OCI-LY7 (cell line): ENCODE data around the gene IGSF22. TPM values are rescaled to one million over a fixed set of nuclear protein-coding genes. Genes with fewer than 3 reads are reported as not detected.

Experiments
- BruUV-seq: library from RNA; stranded (reverse); fragments of 400-500 nt; replicated peaks from 2 replicates; lab custom pipeline; 2021; lab: Mats Ljungman, UMichigan
- CTCF ChIA-PET: fragments of 300-600 bp; sonication (Branson Sonifier 250); formaldehyde crosslinking; loops from one replicate; lab custom pipeline; 2022; ENCODE audit warnings: antibody characterized with exemption; ENCODE audit not compliant: unreplicated experiment; lab: Charles Lee
- POLR2A ChIA-PET: fragments of 300-600 bp; sonication (Branson Sonifier 250); formaldehyde crosslinking; loops from one replicate; lab custom pipeline; 2022; ENCODE audit warnings: antibody characterized with exemption; lab: Charles Lee
- DNase-seq: peaks from one replicate; pipeline ENCODE4 v3.0.0-alpha.2; 2015; ENCODE audit warnings: low spot score
- H2AFZ ChIP-seq: fragments of 200-600 bp; sonication (generic), shearing (Covaris generic); 2 replicates; pipeline ENCODE4 v1.6.1; 2014; ENCODE audit warnings: mild to moderate bottlenecking, antibody characterized with exemption, low read length, moderate library complexity
- H3K27ac ChIP-seq: fragments of 200-600 bp; sonication (generic); 2 replicates; pipeline ENCODE4 v1.5.1; 2014; ENCODE audit warnings: mixed run types, low read depth, mild to moderate bottlenecking, moderate library complexity, low read length, inconsistent platforms; ENCODE audit not compliant: poor library complexity, severe bottlenecking
- H3K36me3 ChIP-seq: fragments of 200-600 bp; sonication (generic); 2 replicates; pipeline ENCODE4 v1.6.1; 2014; ENCODE audit warnings: mild to moderate bottlenecking, antibody characterized with exemption, low read length, moderate library complexity, mixed read lengths; ENCODE audit not compliant: insufficient read depth
- H3K4me1 ChIP-seq: fragments of 200-600 bp; sonication (generic); 2 replicates; pipeline ENCODE4 v1.5.1; 2014; ENCODE audit warnings: mild to moderate bottlenecking, low read length; ENCODE audit not compliant: insufficient read depth, poor library complexity, severe bottlenecking
- H3K4me2 ChIP-seq: fragments of 200-600 bp; sonication (generic); 2 replicates; pipeline ENCODE4 v1.6.1; 2014; ENCODE audit warnings: mild to moderate bottlenecking, low read length
- H3K4me3 ChIP-seq: fragments of 200-600 bp; sonication (generic); 2 replicates; pipeline ENCODE4 v1.5.1; 2014; ENCODE audit warnings: mild to moderate bottlenecking, low read depth, low read length; ENCODE audit not compliant: poor library complexity, severe bottlenecking
- H3K79me2 ChIP-seq: fragments of 200-600 bp; sonication (generic); 2 replicates; pipeline ENCODE4 v1.6.1; 2016; ENCODE audit warnings: low read depth, mild to moderate bottlenecking, low read length, moderate library complexity, mixed read lengths; ENCODE audit not compliant: insufficient read depth
- H3K9me2 ChIP-seq: fragments of 200-600 bp; sonication (generic); 2 replicates; pipeline ENCODE4 v1.6.1; 2016; ENCODE audit warnings: mild to moderate bottlenecking, low read length, mixed read lengths; ENCODE audit not compliant: insufficient read depth
- H3K9me3 ChIP-seq: fragments of 200-600 bp; sonication (generic); 2 replicates; pipeline ENCODE4 v1.6.1; 2014; ENCODE audit warnings: mild to moderate bottlenecking, mixed run types, low read length, mixed read lengths
- H4K20me1 ChIP-seq: fragments of 200-600 bp; sonication (generic); 2 replicates; pipeline ENCODE4 v1.6.1; 2014; ENCODE audit warnings: mild to moderate bottlenecking, antibody characterized with exemption, low read length, moderate library complexity, mixed read lengths; ENCODE audit not compliant: insufficient read depth
- CTCF ChIP-seq: fragments of 200-600 bp; sonication (generic); conservative IDR thresholded peaks from 2 replicates; pipeline ENCODE4 v1.5.1; 2014; ENCODE audit warnings: mild to moderate bottlenecking, antibody characterized with exemption, low read length, moderate library complexity, mixed read lengths
- EZH2phosphoT487 ChIP-seq: fragments of 200-600 bp; sonication (generic); IDR thresholded peaks from 2 replicates; pipeline ENCODE4 v1.6.1; 2018; ENCODE audit warnings: low read depth, borderline replicate concordance, mild to moderate bottlenecking, mixed run types, antibody characterized with exemption, low read length, moderate library complexity, mixed read lengths
- intact Hi-C: fragments of 100-400 bp; cut with micrococcal nuclease; formaldehyde crosslinking; loops from one replicate; pipeline ENCODE4 v1.10.0; 2022; ENCODE audit not compliant: unreplicated experiment
- total RNA-seq, 2 experiments: library from RNA; depleted of rRNA in 1 of 2; stranded (reverse); fragments of >200 nt in 1 of 2; shearing (Covaris generic) in 1 of 2; gene quantifications; 2 replicates each; pipeline ENCODE4 v1.2.3, GENCODE V29; 2014 to 2022

Gene IGSF22
- total RNA-seq, 2 experiments from 2014 or later = not detected

GRCh38 chr11:18756889-18757288 lies 30.9 kb upstream of the IGSF22 start:
- POLR2A ChIA-PET = interaction anchor here (2.1 kb wide), 1 partner anchor 12 kb away, joined by 6 read pairs; no protein-coding TSS in a partner anchor
- no peaks in the 10 kb centered on the region for H3K4me1 ChIP-seq
- BruUV-seq = no TSS peak
- no peaks in the 10 kb centered on the region for H4K20me1 ChIP-seq
- no peak overlapping the region for H3K4me2 ChIP-seq
- CTCF ChIA-PET = interaction anchor here (1.5 kb wide), 1 partner anchor 26 kb away, joined by 3 read pairs; no protein-coding TSS in a partner anchor
- H3K79me2 ChIP-seq = no peaks in the 10 kb centered on the region
- no peaks in the 10 kb centered on the region for H3K36me3 ChIP-seq
- intact Hi-C loops = no loop called here
- no peak overlapping the region for H2AFZ ChIP-seq
- H3K9me3 ChIP-seq = no peaks in the 10 kb centered on the region
- H3K27ac ChIP-seq = no peak overlapping the region
- no peak for TF ChIP-seq CTCF
- no peak for TF ChIP-seq EZH2phosphoT487
- H3K9me2 ChIP-seq = no peaks in the 10 kb centered on the region
- DNase-seq = no peak
- H3K4me3 ChIP-seq = no peak overlapping the region

DNA sequence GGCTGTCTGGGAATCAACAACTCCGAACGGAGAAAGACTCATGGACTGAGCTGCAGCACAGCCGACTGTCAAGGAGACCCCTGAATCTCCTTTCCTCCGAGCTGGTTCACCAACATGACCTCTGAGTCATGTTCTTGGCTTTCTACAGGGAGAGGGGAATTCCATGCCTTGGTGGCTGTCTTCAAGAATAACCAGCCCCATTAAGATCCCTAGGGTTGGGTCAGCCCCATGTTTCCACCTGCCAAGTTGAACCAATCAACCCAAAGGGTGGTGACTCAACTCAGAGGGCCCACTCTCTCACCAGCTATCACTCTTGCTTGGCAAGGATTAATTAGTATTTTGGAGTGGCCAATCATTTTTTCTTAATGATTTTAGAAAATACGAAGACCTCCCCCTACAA lies 28.3 kb upstream of the IGSF22 start:
- no peaks in the 10 kb centered on the region for H3K9me3 ChIP-seq
- no peak overlapping the region for H3K4me3 ChIP-seq
- no peak for DNase-seq
- H2AFZ ChIP-seq = no peak overlapping the region
- TF ChIP-seq EZH2phosphoT487 (no peak), CTCF (no peak)
- POLR2A ChIA-PET = no interaction called here
- intact Hi-C loops = no loop called here
- H3K4me1 ChIP-seq = no peaks in the 10 kb centered on the region
- H3K4me2 ChIP-seq = no peak overlapping the region
- no peaks in the 10 kb centered on the region for H3K36me3 ChIP-seq
- CTCF ChIA-PET = no interaction called here
- H3K79me2 ChIP-seq = no peaks in the 10 kb centered on the region
- BruUV-seq = no TSS peak
- H3K9me2 ChIP-seq = no peaks in the 10 kb centered on the region
- H4K20me1 ChIP-seq = no peaks in the 10 kb centered on the region
- no peak overlapping the region for H3K27ac ChIP-seq

GRCh38 chr11:18752502-18752901 lies 26.5 kb upstream of the IGSF22 start:
- intact Hi-C loops = no loop called here
- Histone ChIP-seq H4K20me1 (no peaks in the 10 kb centered on the region), H3K4me3 (no peak overlapping the region), H2AFZ (no peak overlapping the region), H3K27ac (no peak overlapping the region), H3K79me2 (no peaks in the 10 kb centered on the region), H3K4me2 (no peak overlapping the region), H3K36me3 (no peaks in the 10 kb centered on the region), H3K9me2 (no peaks in the 10 kb centered on the region), H3K4me1 (no peaks in the 10 kb centered on the region), H3K9me3 (no peaks in the 10 kb centered on the region)
- no TSS peak for BruUV-seq
- TF ChIP-seq EZH2phosphoT487 = no peak
- no peak for TF ChIP-seq CTCF
- POLR2A ChIA-PET = no interaction called here
- CTCF ChIA-PET = no interaction called here
- no peak for DNase-seq
